Activated T-cell treated with anti-CD3 and anti-CD28 coated beads, Interleukin-2, amount 50 U/mL, for 1 hour (primary cell): Measurements from ENCODE around the gene HDGFL3.
A peak's percentile ranks its signal among the peaks of the same experiment; 100 is the strongest.
"Not testable (repeated sequence)": the region's sequence is repeated elsewhere in the genome, so short reads cannot be mapped to it uniquely, and the experiment has no call there.

Experiments
- DNase-seq: peaks from one replicate; pipeline ENCODE4 v3.0.0-alpha.2; 2020

Gene HDGFL3

GRCh38 chr15:83207660-83208366 is at the start of gene HDGFL3:
Gene HDGFL3, minus strand, starts transcription at chr15:83207823. Its CDS starts 409 bp downstream, at chr15:83207414.
- peak; percentile 27 for DNase-seq

DNA sequence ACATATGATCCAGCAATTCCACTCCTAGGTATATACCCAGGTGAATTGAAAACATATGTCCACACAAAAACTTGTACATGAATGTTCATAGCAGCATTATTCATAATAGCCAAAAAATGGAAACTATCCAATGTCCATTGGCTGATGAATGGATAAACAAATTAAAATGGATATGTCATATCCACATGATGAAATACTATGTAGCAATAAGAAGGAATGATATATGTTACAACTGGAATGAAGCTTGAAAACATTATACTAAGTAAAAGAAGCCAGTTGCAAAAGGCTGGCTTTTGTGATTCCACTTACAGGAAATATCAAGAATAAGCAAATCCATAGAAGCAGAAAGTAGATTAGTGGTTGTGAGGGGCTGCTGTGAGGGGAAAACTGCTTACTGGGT is 43.2 kb upstream of the HDGFL3 start:
- no peak for DNase-seq

DNA sequence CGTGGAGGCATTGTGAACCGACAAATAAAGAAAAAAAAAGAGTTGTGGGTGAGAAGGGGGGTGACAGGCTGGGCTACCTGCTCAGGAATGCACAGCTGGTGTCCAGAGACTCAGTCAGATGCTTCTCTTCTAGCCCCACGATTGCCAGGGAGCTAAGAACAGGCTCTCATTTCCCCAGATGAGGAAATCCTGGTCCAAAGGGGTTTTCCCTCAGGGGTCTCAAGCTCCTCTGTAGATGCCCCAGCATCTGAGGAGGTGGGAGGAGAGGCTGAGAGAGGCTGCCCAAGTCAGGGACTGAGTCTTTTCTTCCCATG is 41.4 kb upstream of the HDGFL3 start:
- no peak for DNase-seq

GRCh38 chr15:83248151-83249029 is 40.8 kb upstream of the HDGFL3 start:
- DNase-seq, result no peak

- no peak for DNase-seq
Observed at GRCh38 chr15:83243634-83244033, 36.0 kb upstream of the HDGFL3 start.

DNA sequence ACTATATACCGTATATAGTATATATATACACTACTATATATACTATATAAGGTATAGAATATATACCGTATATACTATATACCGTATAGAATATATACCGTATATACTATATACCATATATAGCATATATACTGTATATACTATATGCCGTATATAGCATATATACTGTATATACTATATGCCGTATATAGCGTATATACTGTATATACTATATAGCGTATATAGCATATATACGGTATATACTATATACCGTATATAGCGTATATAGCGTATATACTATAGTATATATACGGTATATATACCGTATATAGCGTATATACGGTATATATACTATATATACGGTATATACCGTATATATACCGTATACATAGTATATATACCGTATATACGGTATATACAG is 22.6 kb upstream of the HDGFL3 start:
- DNase-seq, result no peak

GRCh38 chr15:83225449-83225848 is 17.8 kb upstream of the HDGFL3 start:
- DNase-seq, result no peak

DNA sequence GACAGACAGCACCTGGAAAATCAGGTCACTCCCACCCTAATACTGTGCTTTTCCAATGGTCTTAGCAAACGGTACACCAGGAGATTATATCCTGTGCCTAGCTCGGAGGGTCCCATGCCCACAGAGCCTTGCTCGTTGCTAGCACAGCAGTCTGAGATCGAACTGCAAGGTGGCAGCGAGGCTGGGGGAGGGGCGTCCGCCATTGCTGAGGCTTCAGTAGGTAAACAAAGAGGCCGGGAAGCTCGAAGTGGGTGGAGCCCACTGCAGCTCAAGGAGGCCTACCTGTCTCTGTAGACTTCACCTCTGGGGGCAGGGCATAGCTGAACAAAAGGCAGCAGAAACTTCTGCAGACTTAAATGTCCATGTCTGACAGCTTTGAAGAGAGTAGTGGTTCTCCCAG is 14.2 kb upstream of the HDGFL3 start:
- DNase-seq, result not testable (repeated sequence)

- DNase-seq, result no peak
Observed at GRCh38 chr15:83219026-83219425, 11.4 kb upstream of the HDGFL3 start.

- no peak for DNase-seq
Observed at GRCh38 chr15:83215306-83215705, 7.7 kb upstream of the HDGFL3 start.

- DNase-seq, result no peak
Observed at GRCh38 chr15:83210619-83211018, 3.0 kb upstream of the HDGFL3 start.

- DNase-seq, result no peak
Observed at GRCh38 chr15:83209333-83209732, 1.7 kb upstream of the HDGFL3 start.

- DNase-seq, result no peak
Observed at GRCh38 chr15:83208367-83208661, 691 bp upstream of the HDGFL3 start.

GRCh38 chr15:83207009-83207659 is 489 bp downstream of the HDGFL3 start:
- DNase-seq, result peak; percentile 26

GRCh38 chr15:83206526-83207008 is 1.1 kb downstream of the HDGFL3 start:
- peak; percentile 16 for DNase-seq

GRCh38 chr15:83205725-83206324 is 1.8 kb downstream of the HDGFL3 start:
- no peak for DNase-seq

DNA sequence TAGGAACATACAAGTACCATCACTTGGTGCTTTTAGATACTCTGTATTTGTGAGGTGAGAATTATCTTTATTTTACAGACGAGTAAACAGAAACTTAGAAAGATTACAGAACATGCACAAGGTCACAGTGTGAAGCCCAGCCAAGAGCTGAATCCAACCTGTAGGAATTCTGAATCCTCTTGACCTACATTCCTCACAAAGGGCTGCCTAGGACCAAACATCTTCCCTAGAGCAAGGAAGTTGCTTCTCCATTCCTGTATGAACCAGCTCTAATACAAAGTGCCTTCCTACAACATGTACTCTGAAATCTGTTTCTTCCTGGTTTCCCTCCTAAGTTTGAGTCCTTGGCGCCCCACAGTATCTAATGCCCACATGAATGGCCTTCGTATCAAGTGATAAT is 2.9 kb downstream of the HDGFL3 start:
- no peak for DNase-seq

- DNase-seq, result no peak
Observed at GRCh38 chr15:83203543-83203942, 4.1 kb downstream of the HDGFL3 start.

- no peak for DNase-seq
Observed at GRCh38 chr15:83200589-83200988, 7.0 kb downstream of the HDGFL3 start.

- DNase-seq, result no peak
Observed at GRCh38 chr15:83200162-83200561, 7.5 kb downstream of the HDGFL3 start.

GRCh38 chr15:83199288-83199687 is 8.3 kb downstream of the HDGFL3 start:
- no peak for DNase-seq

DNA sequence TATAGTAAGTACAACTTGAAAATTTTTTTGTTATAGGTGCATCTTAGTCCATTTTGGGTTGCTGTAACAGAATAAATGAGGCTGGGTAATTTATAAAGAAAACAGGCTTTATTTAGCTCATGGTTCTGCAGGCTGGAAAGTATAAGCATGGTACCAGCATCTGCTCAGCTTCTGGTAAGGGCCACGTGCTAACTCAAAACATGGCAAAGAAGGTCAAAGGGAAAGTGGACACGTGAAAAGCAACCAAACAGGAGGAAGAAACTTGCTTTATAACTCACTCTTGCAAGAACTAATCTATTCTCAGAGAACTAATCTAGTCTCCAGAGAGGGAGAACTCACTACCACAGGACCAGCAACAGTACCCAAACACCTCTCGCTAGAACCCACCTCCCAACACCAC is 9.1 kb downstream of the HDGFL3 start:
- DNase-seq, result no peak

GRCh38 chr15:83194528-83194927 is 13.1 kb downstream of the HDGFL3 start:
- no peak for DNase-seq

DNA sequence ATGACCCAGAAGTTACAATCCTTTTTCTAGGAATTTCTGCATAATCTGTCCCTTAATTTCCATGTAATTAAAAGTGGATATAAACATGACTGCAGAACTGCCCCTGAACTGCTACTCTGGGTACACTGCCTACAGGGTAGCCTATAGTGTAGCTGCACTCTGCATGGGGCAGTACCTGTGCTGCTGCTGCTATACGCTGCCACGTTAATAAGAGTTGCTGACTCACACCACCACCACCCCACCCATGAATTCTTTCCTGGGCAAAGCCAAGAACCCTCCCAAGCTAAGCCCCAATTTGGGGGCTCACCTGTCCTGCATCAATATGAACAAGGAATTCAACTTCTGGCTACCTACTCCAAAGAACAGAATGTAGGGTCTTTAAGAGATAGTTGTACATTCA is 13.9 kb downstream of the HDGFL3 start:
- DNase-seq, result no peak
